Endothelial cell of hepatic sinusoid (primary cell): ENCODE measurements around the gene PANK3.
"Not testable (repeated sequence)": the region's sequence is repeated elsewhere in the genome, so short reads cannot be mapped to it uniquely, and the experiment has no call there.

Experiments
- in situ Hi-C: cut with HindIII; loops from 2 replicates; pipeline ENCODE4 v1.10.0; 2017; ENCODE audit warnings: low sequenced_read_pairs

PANK3 gene

DNA sequence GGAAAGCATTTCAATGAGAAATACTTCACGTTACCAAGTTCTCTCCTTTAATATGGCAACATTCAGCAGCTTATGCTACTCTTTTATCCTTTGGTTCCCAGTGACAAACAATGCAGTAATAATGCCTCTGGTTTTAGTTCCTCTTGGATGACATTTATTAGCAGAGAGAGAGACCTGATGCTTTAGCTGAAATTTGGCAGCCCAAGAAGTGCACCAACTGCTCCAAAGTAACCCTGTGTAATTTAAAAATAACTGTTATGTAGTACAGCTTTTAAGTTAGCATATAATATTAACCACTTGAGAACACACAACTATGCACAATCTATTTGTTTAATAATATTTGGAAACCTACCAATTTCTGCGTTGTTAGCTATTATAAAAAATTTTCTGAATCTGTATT lies 21.8 kb downstream of the PANK3 start:
- in situ Hi-C loops = no loop called here

DNA sequence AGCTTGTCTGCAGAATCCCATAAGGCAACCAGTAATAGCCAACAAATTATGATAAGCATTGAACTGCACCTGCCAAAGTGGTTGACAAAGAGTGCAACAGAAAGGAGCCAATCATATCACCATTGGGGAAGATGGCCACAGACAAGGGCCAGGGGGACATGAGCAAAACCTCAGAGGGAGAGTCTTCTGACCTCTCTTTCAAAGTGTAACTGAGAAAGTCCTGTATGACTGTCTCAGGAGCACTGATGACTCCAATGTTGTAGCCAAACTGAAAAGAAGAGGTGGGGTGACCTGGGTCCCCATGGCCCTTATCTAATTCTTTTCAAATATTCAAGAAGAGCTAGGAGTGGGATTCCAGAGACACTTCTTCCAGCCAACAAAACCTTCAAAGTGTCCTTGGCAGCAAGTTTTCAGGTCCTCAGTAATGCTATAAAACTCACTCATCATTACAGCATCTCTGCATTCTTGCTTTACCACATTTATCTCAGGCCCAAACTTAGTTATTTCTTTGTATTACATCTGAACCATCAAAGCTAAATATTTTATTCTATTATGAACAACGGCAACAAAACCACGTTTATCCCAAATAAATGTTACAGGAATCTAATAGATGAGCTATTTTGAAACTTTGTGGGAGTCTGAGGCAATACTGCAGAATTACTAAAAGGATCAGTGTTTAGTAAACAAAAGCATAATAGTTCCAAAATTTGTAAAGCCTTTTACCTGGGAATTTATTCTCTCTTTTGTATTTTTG lies 25.6 kb downstream of the PANK3 start:
- in situ Hi-C loops = no loop called here

DNA sequence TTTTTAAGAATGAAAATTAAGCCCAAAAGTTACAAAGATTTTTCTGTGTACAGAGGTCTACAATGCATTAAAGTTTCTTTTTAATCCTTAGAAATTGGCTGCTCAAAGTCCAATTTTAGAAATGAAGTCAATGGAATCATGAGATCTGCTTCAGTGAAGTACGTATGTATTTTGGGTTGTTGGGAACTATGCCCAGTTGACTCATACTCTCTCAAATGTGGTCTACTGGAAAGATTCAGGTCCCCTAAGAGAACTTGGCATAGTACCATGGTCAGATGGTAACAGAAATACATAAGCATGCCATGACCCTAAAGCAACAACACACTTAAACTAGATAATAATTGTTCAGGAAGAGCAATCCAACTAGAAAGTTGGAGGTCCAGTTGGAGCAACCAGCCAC lies 27.0 kb downstream of the PANK3 start:
- in situ Hi-C loops = no loop called here

DNA sequence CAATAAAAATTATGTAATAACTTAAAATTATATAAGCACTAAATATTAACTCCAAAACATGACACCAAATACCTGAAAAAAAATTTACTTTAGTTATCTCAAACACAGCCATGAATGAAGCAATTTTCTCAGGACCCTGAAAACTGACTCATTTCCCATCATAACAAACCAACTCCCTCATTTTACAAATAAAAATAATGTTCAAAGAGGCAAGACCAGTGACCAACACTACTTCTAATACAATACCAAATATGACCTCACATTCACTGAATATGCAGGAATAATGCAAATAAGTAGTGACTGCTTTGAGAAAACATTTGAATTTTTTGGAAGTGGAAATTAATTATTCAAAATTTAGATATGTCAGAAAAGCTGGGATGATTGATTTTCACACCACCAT lies 28.5 kb downstream of the PANK3 start:
- in situ Hi-C loops = no loop called here

DNA sequence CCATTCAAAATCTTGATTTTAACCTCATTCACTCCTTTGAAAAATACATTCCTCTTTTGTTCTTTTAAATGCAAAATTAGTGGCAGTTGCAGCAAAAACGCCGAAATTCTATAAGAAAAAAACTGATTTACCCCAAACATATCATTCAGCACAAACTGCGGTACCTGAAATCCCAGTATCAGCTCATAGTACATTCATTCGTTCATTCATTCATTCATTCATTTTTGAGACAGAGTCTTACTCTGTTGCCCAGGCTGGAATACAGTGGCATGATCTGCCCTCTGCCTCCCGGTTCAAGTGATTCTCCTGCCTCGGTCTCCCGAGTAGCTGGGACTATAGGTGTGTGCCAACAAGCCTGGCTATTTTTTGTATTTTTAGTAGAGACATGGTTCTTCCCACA lies 29.6 kb downstream of the PANK3 start:
- in situ Hi-C loops = no loop called here

DNA sequence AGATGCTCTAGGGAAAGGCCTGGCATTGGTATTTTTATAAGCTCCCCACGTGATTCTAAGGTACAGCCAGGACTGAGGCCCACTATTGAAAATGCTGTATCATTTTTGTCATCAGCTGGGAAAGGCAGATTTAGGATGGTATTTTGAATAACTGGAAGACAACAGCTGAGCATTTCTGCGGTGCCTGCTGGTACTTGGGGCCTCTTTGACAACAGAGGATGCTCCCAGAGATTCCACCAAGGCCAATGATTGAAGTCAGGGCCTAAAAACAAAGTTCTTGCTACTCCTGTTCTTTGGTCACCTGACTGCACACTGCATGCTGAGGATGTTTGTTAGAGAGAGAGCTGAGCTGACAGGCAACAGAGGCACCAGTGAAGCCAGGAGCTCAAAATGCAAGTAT lies 42.0 kb downstream of the PANK3 start:
- in situ Hi-C loops = no loop called here

DNA sequence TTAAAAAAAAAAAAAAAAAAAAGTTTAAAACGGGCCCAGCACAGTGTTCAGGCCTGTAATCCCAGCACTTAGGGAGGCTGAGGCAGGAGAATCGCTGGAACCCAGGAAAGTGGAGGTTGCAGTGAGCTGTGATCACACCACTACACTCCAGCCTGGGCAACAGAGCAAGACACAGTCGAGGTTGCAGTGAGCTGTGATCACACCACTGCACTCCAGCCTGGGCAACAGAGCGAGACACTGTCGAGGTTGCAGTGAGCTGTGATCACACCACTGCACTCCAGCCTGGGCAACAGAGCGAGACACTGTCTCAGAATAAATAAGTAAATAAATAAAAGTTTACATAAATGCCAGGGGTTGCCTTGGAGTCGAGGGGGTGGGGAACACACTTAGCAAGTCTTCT lies 44.8 kb downstream of the PANK3 start:
- in situ Hi-C loops = not testable (repeated sequence)

DNA sequence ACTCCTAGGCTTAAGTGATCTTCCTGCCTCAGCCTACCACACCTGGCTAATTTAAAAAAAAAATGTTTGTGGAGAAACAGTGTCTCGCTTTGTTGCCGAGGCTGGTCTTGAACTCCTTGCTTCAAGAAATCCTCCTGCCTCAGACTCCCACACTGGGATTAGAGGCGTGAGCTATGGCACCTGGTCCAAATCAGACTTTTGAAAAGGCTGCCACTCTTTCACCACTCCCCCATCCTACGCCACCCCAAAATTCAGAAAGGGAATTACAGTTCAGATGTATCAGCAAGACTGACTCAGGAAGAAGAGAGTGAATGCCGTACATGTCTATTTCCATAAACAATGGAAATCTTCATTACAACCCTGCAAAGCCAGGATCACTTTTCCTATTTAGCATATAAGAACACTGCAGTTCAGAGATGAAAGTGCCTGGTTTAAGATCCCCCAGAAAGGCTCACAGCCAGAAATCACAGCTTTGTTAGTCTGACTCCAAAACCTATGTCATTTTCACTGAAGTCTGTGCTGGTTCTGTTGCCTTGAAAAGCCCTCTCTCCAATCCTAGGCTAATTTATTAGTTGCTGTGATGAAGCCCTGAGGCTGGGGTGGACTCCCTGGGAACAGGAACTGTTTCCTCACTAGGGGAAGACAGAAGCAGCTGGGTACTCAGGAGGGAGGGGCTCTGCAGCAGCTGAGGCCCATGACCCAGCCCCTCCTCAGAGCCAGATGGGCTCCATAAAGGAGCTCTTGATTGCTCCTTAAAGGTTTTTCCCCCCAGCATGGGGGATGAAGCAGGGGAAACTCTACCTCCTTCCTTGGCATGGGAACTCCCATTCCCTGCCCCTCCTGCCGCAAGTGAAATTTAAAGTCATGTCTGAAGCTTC lies 46.9 kb downstream of the PANK3 start:
- in situ Hi-C loops = no loop called here

DNA sequence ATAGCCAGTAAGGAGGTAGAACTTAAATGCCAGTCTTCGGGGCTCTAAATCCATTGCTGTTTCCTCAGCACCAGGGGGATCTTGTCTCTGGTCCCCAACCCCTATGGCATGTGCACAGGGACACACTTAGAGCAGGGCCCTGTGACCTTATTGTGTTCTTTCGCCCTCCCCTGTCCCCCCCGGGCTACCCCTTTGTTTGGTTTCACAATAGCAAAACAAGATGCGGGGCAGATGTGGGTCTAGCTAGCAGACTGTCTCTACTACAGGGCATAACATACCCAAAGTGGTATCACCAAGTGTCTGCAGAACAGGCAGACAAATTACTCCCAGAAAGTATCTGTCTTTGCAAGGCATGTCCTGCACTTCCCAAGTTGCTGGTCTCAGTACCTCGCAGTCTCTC lies 48.0 kb downstream of the PANK3 start:
- in situ Hi-C loops = no loop called here

DNA sequence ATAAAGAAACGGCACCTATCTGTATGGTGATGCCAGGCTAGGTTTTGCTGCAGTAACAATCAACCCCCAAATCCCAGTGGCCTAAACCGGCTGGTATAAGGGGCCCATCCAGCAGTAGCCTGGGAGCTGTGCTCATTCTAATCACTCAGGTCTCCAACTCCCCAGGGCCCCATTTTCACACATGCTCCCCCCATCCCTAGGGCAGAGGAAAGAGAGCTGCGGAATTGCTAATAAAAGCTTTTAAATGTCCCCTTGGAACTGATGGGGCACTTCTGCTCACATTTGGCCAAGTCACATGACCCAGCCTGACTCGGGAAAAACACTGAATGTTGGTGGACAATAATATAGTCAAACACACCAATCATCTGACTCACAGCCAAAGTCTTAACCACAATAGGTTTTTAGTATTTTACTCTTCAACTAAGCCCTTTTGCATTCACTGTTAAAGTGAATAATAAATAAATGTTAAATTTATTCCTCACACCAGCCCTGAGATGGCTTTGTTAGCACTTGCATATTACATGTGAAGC lies 48.5 kb downstream of the PANK3 start:
- in situ Hi-C loops = no loop called here

DNA sequence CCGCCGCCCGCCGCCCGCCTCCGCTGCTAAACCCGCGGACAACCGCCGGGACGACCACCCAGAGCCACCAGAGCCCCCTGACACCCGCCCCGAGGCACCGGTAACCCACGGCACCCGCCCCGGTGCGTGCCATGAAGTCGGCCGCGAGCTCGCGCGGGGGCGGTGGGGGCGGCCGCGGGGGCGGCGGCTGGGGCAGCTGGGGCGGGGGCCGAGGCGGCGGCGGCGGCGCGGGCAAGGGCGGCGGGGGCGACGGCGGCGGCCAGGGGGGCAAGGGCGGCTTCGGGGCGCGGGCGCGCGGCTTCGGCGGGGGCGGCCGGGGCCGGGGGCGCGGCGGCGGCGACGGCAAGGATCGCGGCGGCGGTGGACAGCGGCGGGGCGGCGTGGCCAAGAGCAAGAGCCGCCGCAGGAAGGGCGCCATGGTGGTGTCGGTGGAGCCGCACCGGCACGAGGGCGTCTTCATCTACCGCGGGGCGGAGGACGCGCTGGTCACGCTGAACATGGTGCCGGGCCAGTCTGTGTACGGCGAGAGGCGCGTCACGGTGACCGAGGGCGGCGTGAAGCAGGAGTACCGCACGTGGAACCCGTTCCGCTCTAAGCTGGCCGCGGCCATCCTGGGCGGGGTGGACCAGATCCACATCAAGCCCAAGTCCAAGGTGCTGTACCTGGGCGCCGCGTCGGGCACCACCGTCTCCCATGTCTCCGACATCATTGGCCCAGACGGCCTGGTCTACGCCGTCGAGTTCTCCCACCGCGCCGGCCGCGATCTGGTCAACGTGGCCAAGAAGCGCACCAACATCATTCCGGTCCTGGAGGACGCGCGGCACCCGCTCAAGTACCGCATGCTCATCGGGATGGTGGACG lies 49.6 kb downstream of the PANK3 start:
- in situ Hi-C loops = no loop called here

DNA sequence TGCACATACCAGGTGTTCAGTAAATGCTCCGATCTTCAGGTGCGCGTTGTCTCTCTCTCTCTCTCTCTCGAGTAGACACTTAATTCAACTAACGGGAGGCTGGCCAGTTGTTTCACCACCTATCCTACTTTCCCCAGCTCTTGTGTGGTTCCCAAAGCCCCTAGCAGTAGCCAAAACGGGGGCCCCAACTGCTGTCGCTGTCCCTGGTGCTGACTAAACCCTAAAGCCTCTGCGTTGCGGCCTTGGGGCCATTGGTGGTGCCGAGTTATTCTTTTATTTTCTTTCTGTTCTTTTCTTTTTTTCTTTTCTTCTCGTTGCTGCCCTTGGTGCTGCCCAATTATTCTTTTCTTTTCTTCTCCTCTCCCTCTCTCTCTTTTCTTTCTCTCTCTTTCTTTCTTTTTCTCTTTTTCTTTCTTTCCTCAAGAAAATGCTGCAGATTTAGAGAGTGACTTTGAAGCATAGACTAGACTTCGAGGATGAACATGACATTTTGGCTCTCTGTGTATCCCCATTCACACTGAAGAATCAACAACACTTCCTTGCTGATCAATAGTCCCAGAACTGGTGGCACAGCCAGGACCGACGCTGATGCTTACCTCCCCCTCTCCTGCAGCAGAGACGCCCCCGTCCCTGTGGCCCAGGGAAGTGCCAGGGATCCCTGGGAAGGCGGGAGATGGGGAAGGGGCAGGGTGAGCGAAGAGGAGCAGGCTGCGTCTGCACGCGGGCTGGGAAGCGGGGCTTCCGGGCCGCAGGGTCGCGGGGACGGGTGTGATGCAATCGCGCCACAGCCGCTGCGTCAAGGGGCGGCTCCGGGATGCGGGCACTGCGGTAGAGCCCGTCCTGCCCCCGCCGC lies 50.4 kb downstream of the PANK3 start, which contains the start of gene FBLL1:
TSS of gene FBLL1 (plus strand) at position 785 of the 853 bp plus-strand sequence. CDS start 200 bp downstream, outside the sequence.
- in situ Hi-C loops = no loop called here

DNA sequence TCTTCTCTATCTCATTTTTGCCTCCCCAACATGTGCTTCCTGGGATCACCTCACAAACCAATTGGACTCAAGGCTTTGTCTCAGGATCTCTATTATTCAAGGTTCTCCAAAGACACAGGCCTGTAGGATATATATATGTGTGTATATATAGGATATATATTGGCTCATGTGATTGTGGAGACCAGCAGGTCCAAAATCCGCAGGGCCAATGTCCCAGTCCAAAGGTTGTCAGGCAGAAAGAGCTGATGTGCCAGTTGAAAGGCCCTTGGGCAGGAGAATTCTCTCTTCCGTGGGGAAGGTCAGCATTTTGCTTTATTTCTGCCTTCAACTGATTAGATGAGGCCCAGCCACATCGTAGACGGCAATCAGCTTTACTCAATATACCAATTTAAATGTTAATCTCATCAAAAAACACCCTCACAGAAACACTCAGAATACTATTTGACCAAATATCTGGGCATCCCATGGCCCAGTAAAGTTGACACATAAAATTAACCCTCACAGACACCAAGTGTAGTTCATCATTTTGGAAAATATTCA lies 51.3 kb downstream of the PANK3 start:
- in situ Hi-C loops = no loop called here

DNA sequence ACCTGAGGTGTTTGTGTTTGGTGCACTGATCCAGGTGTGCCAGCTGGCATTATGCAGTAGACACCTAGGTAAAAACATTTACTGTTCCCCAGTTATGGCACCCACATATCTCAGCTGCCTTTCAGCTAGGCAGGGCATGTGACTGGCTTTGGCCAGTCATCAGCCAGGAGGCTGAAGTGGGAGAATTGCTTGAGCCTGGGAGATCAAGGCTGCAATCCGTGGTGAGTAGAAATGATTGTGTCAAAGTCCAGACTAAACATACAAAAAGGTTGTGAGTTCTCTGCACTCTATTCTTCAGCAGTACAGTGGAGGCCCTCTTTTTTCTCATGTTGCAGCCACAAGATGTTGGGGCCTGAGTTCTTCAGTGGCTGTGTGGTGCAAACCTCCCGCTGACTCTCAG lies 53.3 kb downstream of the PANK3 start:
- in situ Hi-C loops = no loop called here

DNA sequence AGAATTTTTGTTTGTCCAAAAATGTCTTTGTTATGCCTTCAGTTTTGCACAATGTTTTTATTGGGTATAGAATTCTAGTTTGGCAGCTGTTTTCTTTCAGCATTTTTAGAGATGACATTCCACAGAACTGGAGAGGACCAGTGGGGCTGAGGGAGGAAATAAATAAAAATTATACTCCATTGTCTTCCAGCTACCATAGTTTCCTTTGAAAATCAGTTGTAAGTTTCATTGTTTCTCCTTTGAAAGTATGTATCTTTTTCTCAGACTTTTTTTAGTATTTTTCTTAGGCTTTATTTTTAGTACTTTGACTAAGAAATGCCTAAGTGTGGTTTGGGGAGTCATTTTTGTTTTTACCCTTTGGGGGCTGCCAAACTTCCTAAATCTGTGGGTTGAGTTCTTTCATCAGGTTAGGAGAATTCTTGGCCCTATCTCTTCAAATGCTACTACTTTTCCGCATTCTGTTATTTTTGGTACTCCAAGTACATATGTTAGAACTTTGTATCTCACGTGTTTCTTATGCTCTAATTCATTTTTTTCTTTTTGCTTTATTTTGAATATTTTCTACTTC lies 65.2 kb downstream of the PANK3 start:
- in situ Hi-C loops = no loop called here

DNA sequence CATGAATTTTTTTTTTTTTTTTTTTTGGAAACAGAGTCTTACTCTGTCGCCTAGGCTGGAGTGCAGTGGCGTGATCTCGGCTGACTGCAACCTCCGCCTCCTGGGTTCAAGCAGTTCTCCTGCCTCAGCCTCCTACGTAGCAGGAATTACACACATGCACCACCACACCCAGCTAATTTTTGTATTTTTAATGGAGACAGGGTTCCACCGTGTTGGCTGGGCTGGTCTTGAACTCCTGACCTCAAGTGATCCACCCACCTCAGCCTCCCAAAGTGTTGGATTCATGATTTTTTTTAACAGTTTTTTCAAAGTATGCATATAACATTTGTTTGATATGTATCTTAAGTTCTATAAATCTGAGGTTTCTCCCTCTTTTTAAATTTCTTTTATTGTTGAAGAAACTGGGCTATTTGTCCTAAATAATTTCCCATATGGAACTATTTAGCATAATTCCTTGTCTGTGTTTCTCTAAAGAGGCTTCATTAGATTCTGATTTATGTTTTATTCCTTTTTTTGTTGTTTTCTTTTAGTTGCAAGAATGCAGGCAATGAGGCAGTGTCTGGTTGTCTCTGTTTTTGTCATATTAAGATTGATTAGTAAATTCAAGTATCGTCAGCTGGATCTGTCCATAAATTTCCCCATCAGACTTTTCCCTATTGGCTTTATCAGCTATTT lies 76.5 kb downstream of the PANK3 start:
- in situ Hi-C loops = no loop called here
